A549 treated with Hydrocortisone at 1 μM for 4 hours (cell line): Measurements from ENCODE around the gene NMB. TPM values are rescaled to one million over a fixed set of nuclear protein-coding genes. Genes with fewer than 3 reads are reported as not detected.

Experiments used
- total RNA-seq: library from RNA; stranded (reverse); fragments of 200-300 nt; extraction: Qiagen RNA extraction; gene quantifications from 5 replicates; pipeline ENCODE4 v1.2.3, GENCODE V29; 2022

Gene NMB
- 11.4 to 25.0 TPM (median 22.7 TPM) in 5 replicates for total RNA-seq

DNA sequence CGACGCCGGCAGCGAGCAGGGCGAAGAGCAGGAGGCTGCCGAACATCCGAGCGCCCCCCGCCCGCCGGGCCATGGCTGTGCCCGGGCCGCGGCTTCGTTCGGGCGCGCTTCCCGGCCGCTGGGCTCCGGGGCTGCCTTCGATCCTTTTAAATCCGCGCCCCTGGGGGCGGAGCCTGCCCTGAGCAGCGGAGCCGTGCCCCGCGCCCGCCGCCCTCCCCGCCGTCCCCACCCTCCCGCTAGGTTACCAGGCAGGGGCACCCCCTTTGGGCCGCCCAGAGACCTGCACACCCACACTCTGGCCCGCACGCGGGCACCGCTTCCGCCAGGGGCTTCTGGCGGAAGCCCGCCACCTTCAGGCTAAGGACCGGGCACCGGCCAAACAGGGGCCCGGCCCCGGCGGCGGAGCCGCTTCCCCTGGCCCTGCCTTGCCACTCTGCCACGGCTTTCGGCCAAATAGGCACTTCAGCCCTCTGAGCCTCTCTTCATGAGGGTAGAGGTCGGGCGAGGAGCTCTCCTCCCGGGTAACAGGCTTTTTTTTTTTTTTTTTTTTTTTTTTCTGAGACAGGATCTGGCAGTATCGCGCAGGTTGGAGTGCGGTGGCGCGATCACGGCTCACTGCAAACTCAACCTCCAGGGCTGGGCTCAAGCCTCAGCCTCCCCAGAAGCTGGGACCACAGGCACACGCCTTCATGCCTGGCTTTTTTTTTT lies at the start of gene NMB:
NMB (minus strand) TSS at position 120 of the 708 bp plus-strand sequence; CDS start at position 73, 47 bp downstream.

GRCh38 chr15:84653910-84654688 lies 3.9 kb downstream of the NMB start, which contains the start of gene WDR73:
TSS of gene WDR73 (minus strand) at chr15:84654283. CDS start at chr15:84654274, 9 bp downstream.

Other genes starting within 250 kb of the NMB start
- 11.9 to 14.6 TPM (median 13.1 TPM) in 5 replicates for gene ZSCAN2, start 57.2 kb downstream of the NMB start, total RNA-seq
- 34.6 to 48.6 TPM (median 36.2 TPM) in 5 replicates for gene WDR73, start 3.9 kb downstream of the NMB start, total RNA-seq
- 309 to 441 TPM (median 329 TPM) in 5 replicates for gene SEC11A, start 57.9 kb upstream of the NMB start, total RNA-seq
- 18.6 to 21.0 TPM (median 20.7 TPM) in 5 replicates for gene ZNF592, start 90.4 kb upstream of the NMB start, total RNA-seq
- gene ALPK3, start 159.2 kb upstream of the NMB start, total RNA-seq, result 0.08 to 0.10 TPM (median 0.09 TPM) in 5 replicates
- 0.03 to 0.06 TPM in 2 of 5 replicates, not detected in the others for gene SLC28A1, start 226.5 kb upstream of the NMB start, total RNA-seq